GM12801 (cell line): Measurements from ENCODE around the gene CTPS1.

Experiments used
- CTCF ChIP-seq: IDR thresholded peaks from one replicate; pipeline ENCODE4 v1.5.1; 2011; ENCODE audit warnings: control low read depth; ENCODE audit not compliant: insufficient read length; ENCODE audit errors: extremely low read depth

Gene CTPS1

GRCh38 chr1:40952744-40953315 lies 26.7 kb upstream of the CTPS1 start:
- TF ChIP-seq CTCF = no peak

- no peak for TF ChIP-seq CTCF
Measured at GRCh38 chr1:40954626-40955025, 24.9 kb upstream of the CTPS1 start.

- no peak for TF ChIP-seq CTCF
Measured at GRCh38 chr1:40955266-40955665, 24.2 kb upstream of the CTPS1 start.

- TF ChIP-seq CTCF = no peak
Measured at GRCh38 chr1:40956407-40956806, 23.1 kb upstream of the CTPS1 start.

- no peak for TF ChIP-seq CTCF
Measured at GRCh38 chr1:40958210-40958609, 21.3 kb upstream of the CTPS1 start.

GRCh38 chr1:40965531-40965930 lies 14.0 kb upstream of the CTPS1 start:
- TF ChIP-seq CTCF = no peak

GRCh38 chr1:40966417-40966816 lies 13.1 kb upstream of the CTPS1 start:
- TF ChIP-seq CTCF = no peak
